ENCODE measurements around the gene SLC44A4.

Gene SLC44A4

DNA sequence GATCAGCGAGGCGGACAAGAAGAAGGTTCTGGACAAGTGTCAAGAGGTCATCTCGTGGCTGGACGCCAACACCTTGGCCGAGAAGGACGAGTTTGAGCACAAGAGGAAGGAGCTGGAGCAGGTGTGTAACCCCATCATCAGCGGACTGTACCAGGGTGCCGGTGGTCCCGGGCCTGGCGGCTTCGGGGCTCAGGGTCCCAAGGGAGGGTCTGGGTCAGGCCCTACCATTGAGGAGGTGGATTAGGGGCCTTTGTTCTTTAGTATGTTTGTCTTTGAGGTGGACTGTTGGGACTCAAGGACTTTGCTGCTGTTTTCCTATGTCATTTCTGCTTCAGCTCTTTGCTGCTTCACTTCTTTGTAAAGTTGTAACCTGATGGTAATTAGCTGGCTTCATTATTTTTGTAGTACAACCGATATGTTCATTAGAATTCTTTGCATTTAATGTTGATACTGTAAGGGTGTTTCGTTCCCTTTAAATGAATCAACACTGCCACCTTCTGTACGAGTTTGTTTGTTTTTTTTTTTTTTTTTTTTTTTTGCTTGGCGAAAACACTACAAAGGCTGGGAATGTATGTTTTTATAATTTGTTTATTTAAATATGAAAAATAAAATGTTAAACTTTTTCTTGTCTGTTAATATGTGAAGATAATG is 49.0 kb downstream of the SLC44A4 start (continued):
- TF ChIP-seq MYNN (tag by site-specific recombination; IDR thresholded peaks at IDR 0.05; ENCODE audit: borderline replicate concordance) (no peak), ZNF585B (tag by site-specific recombination; IDR thresholded peaks at IDR 0.05) (no peak), ZNF19 (tag by site-specific recombination; IDR thresholded peaks at IDR 0.05; ENCODE audit: low read depth) (no peak), KLF16 (tag by site-specific recombination; IDR thresholded peaks at IDR 0.05) (no peak), ZNF114 (tag by site-specific recombination; IDR thresholded peaks at IDR 0.05) (no peak), ZNF785 (tag by site-specific recombination; IDR thresholded peaks at IDR 0.05) (no peak), SP3 (tag by site-specific recombination; IDR thresholded peaks at IDR 0.05) (no peak), ZNF571 (tag by site-specific recombination; IDR thresholded peaks at IDR 0.05) (no peak), ZNF654 (tag by site-specific recombination; IDR thresholded peaks at IDR 0.05; ENCODE audit: low read depth) (peak; percentile 93), IKZF3 (tag by site-specific recombination; IDR thresholded peaks at IDR 0.05) (no peak), ZNF530 (tag by site-specific recombination; IDR thresholded peaks at IDR 0.05; ENCODE audit: low read depth) (no peak), RBAK (tag by site-specific recombination; IDR thresholded peaks at IDR 0.05) (no peak), ZEB2 (tag by site-specific recombination; IDR thresholded peaks at IDR 0.05) (peak; percentile 85; the same call in 1 of the 2 replicates), KLF9 (tag by site-specific recombination; IDR thresholded peaks at IDR 0.05; ENCODE audit: low read depth) (0 out of 2 replicates have a peak, but pooled peaks have one; percentile 13), ZNF629 (tag by site-specific recombination; IDR thresholded peaks at IDR 0.05) (peak; percentile 48), FEZF1 (tag by site-specific recombination; IDR thresholded peaks at IDR 0.05) (peak; percentile 15; the same call in 1 of the 2 replicates)
- TF ChIP-seq, protein P1, sequence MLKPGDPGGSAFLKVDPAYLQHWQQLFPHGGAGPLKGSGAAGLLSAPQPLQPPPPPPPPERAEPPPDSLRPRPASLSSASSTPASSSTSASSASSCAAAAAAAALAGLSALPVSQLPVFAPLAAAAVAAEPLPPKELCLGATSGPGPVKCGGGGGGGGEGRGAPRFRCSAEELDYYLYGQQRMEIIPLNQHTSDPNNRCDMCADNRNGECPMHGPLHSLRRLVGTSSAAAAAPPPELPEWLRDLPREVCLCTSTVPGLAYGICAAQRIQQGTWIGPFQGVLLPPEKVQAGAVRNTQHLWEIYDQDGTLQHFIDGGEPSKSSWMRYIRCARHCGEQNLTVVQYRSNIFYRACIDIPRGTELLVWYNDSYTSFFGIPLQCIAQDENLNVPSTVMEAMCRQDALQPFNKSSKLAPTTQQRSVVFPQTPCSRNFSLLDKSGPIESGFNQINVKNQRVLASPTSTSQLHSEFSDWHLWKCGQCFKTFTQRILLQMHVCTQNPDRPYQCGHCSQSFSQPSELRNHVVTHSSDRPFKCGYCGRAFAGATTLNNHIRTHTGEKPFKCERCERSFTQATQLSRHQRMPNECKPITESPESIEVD (tag by site-specific recombination; IDR thresholded peaks at IDR 0.05) = peak; percentile 41; the same call in 1 of the 2 replicates
- TF ChIP-seq, protein P2, sequence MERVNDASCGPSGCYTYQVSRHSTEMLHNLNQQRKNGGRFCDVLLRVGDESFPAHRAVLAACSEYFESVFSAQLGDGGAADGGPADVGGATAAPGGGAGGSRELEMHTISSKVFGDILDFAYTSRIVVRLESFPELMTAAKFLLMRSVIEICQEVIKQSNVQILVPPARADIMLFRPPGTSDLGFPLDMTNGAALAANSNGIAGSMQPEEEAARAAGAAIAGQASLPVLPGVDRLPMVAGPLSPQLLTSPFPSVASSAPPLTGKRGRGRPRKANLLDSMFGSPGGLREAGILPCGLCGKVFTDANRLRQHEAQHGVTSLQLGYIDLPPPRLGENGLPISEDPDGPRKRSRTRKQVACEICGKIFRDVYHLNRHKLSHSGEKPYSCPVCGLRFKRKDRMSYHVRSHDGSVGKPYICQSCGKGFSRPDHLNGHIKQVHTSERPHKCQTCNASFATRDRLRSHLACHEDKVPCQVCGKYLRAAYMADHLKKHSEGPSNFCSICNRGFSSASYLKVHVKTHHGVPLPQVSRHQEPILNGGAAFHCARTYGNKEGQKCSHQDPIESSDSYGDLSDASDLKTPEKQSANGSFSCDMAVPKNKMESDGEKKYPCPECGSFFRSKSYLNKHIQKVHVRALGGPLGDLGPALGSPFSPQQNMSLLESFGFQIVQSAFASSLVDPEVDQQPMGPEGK (tag by site-specific recombination; IDR thresholded peaks at IDR 0.05) = no peak
- TF ChIP-seq, protein P3, sequence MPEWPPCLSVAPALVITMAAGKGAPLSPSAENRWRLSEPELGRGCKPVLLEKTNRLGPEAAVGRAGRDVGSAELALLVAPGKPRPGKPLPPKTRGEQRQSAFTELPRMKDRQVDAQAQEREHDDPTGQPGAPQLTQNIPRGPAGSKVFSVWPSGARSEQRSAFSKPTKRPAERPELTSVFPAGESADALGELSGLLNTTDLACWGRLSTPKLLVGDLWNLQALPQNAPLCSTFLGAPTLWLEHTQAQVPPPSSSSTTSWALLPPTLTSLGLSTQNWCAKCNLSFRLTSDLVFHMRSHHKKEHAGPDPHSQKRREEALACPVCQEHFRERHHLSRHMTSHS (tag by site-specific recombination; IDR thresholded peaks at IDR 0.05) = no peak
- TF ChIP-seq, protein P4, sequence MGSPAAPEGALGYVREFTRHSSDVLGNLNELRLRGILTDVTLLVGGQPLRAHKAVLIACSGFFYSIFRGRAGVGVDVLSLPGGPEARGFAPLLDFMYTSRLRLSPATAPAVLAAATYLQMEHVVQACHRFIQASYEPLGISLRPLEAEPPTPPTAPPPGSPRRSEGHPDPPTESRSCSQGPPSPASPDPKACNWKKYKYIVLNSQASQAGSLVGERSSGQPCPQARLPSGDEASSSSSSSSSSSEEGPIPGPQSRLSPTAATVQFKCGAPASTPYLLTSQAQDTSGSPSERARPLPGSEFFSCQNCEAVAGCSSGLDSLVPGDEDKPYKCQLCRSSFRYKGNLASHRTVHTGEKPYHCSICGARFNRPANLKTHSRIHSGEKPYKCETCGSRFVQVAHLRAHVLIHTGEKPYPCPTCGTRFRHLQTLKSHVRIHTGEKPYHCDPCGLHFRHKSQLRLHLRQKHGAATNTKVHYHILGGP (tag by site-specific recombination; IDR thresholded peaks at IDR 0.05) = no peak
- TF ChIP-seq, protein P5, sequence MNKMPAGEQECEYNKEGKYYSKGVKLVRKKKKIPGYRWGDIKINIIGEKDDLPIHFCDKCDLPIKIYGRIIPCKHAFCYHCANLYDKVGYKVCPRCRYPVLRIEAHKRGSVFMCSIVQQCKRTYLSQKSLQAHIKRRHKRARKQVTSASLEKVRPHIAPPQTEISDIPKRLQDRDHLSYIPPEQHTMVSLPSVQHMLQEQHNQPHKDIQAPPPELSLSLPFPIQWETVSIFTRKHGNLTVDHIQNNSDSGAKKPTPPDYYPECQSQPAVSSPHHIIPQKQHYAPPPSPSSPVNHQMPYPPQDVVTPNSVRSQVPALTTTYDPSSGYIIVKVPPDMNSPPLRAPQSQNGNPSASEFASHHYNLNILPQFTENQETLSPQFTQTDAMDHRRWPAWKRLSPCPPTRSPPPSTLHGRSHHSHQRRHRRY (tag by site-specific recombination; IDR thresholded peaks at IDR 0.05) = peak; percentile 93
- TF ChIP-seq, protein P6, sequence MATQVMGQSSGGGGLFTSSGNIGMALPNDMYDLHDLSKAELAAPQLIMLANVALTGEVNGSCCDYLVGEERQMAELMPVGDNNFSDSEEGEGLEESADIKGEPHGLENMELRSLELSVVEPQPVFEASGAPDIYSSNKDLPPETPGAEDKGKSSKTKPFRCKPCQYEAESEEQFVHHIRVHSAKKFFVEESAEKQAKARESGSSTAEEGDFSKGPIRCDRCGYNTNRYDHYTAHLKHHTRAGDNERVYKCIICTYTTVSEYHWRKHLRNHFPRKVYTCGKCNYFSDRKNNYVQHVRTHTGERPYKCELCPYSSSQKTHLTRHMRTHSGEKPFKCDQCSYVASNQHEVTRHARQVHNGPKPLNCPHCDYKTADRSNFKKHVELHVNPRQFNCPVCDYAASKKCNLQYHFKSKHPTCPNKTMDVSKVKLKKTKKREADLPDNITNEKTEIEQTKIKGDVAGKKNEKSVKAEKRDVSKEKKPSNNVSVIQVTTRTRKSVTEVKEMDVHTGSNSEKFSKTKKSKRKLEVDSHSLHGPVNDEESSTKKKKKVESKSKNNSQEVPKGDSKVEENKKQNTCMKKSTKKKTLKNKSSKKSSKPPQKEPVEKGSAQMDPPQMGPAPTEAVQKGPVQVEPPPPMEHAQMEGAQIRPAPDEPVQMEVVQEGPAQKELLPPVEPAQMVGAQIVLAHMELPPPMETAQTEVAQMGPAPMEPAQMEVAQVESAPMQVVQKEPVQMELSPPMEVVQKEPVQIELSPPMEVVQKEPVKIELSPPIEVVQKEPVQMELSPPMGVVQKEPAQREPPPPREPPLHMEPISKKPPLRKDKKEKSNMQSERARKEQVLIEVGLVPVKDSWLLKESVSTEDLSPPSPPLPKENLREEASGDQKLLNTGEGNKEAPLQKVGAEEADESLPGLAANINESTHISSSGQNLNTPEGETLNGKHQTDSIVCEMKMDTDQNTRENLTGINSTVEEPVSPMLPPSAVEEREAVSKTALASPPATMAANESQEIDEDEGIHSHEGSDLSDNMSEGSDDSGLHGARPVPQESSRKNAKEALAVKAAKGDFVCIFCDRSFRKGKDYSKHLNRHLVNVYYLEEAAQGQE (tag by site-specific recombination; IDR thresholded peaks at IDR 0.05) = no peak
- TF ChIP-seq, protein P7, sequence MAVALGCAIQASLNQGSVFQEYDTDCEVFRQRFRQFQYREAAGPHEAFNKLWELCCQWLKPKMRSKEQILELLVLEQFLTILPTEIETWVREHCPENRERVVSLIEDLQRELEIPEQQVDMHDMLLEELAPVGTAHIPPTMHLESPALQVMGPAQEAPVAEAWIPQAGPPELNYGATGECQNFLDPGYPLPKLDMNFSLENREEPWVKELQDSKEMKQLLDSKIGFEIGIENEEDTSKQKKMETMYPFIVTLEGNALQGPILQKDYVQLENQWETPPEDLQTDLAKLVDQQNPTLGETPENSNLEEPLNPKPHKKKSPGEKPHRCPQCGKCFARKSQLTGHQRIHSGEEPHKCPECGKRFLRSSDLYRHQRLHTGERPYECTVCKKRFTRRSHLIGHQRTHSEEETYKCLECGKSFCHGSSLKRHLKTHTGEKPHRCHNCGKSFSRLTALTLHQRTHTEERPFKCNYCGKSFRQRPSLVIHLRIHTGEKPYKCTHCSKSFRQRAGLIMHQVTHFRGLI (tag by site-specific recombination; IDR thresholded peaks at IDR 0.05) = no peak
